Activated CD4-positive, alpha-beta T cell treated with anti-CD3 and anti-CD28 coated beads for 1 hour (primary cell): ENCODE results near the gene DBT.

Source experiments
- DNase-seq: peaks from one replicate; pipeline ENCODE4 v3.0.0-alpha.2; 2020

Gene DBT

DNA sequence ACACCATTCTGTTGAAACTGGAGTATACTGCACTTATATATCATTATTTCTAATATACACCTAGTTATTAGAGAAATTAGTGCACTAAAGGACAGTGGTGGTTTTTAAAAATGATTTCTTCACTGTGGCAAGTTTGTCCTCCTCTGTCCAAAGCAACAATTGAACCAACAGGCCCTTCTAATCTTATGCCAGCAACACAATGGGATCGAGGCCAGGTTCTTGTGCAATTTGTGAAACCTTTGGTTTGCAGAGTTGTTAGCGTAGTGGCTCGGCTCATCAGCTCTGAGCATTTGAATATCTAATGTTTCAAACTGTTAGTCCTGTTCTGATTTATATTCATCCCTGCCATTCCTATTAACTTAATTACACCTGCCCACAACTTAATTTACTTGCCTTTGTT, 61.7 kb downstream of the DBT start:
- no peak for DNase-seq

DNA sequence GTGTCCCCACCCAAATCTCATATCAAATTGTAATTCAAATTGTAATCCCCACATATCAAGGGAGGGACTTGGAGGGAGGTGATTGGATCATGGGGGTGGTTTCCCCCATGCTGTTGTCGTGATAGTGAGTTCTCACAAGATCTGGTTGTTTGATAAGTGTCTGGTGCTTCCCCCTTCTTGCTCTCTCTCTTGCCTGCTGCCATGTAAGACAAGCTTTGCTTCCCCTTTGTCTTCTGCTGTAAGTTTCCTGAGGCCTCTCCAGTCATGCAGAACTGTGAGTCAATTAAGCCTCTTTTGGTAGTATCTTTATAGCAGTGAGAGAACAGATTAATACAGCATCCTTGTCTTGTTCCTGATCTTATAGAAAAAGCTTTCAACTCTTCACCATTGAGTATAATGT, 65.1 kb downstream of the DBT start:
- no peak for DNase-seq

DNA sequence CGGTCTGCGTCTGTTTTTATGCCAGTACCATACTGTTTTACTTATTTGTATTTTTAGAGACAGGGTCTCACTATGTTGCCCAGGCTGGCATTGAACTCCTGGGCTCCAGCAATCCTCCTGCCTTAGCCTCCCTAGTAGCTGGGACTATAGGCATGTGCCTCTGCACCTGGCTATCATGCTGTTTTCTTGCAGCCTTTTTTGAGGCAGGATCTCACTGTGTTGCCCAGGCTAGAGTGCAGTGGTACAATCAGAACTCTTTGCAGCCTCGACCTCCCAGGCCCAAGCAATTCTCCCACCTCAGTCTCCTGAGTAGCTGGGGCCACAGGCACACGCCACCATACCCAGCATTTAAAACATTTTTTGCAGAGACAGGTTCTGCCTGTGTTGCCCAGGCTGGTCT, 66.3 kb downstream of the DBT start:
- DNase-seq = no peak

DNA sequence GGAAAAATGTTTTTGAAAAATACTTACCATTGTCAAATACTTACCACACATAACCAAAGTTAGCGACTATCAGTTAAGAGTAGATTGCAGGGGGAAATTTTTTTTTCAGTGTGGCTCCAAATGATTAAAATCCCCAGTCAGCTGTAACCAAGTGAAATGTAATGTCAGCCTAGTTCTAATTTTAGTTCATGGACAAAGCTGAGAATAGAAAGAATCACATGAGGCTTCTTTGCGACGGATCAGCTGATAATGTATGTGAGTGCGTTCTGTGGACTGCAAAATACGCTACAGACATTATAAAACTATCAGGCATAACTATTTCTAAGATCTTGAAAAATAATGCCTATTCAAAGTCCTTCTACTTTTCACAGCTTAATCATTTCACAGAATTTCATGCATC, 71.5 kb downstream of the DBT start, which contains the start of gene LRRC39:
TSS of gene LRRC39 (minus strand) at position 166 of the 400 bp plus-strand sequence. CDS start 9,740 bp downstream, outside the sequence.
- DNase-seq = no peak

DNA sequence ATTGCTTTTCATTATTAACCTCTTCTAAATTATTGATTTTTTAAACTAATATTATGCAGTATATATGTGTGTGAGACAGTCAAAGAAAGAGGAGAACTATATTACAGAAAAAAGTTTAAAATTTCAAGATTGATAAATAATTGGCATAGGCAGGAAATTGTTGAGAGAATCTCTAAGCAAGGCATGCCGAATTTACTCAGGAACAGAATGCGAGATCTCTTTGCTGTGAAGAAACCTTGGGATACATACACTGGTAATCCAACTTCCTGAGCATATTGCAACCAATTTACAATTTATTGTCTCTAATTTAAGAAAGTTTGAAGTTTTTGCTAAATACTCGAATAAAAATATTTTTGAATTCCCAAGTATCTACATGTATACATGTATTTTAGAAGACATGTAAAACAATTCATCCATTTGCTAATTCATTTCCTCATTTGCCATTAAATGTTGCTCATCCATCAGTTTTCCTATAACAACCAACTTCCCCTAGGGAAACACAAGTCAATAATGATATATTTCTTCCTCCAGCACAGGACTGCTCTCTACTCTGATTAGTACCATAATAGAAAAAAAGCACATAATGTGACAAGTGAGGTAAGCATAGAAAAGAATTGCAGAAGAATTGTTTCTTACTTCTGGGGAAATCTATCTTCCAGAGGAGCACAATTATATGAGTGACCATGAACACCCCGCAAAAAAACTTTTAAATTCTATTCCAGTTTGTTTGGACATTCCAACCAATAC, 72.2 kb downstream of the DBT start:
- no peak for DNase-seq

DNA sequence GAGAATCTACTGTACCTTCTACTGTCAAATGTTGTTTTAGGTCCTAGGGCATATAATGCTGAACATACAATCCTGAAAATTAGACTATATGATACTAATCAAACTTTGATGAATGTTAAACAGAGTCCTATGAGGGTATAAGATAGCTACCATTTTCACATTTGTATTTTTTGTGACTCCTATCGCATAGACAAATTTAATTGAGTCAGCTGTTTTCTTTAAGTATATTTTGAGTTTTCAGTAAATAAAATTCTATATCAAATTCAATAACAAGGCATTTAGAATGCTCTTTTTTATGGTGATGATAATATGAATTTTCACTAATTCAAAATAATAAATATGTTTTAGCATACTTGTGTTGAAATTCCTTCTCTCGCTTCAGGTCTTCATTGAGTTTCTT, 81.6 kb downstream of the DBT start:
- no peak for DNase-seq

DNA sequence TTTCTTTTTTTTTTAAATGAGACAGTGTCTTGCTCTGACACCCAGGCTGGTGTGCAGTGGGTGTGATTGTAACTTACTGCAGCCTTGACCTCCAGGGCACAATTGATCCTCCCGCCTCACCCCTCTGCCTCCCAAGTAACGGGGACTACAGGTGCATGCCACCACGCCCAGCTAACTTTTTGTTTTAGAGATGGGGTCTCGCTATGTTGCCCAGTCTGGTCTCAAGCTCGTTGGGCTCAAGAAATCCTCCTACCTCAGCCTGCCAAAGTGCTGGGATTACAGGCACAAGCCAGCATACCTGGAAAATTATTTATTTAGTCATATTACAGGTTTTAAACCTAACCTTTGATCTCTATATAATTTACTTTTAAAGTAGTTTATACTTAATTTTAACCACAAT, 84.9 kb downstream of the DBT start:
- DNase-seq = no peak

DNA sequence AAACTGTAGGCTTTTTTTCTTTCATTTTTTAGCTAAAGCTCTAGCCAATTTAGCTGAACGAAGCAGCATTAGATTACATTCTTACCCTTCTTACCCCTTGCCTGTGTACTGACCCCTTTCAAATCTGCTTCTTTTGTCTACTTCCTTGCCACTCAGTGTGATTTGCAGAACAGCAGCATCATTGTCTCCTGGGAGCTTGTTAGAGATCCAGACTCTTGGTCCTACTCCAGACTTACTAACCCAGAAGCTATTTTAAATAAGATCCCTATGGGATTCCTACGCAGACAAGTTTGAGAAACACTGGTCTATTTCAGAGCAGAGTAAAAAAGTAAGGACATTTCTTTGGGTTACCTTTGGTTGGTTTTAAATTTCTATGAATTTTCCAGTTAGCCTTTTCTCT, 85.4 kb downstream of the DBT start:
- no peak for DNase-seq

DNA sequence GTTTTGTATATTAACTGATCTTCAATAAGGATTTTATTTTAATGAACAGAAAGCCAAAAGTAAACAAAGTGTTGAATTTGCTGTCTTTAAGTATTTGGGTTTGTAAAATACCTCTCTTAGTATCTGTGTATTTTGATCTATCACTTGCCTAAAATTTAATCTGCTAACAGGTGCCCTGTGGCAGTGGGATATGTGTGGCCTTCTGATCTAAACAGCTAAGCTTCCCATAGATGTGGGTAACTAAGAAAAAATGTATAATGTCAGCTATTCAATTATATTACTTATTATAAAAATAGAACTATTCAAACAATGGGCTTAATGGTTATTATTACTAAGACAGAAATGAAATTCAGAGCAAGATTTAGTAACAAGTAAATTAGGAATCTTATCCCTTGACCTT, 86.8 kb downstream of the DBT start:
- DNase-seq = no peak

DNA sequence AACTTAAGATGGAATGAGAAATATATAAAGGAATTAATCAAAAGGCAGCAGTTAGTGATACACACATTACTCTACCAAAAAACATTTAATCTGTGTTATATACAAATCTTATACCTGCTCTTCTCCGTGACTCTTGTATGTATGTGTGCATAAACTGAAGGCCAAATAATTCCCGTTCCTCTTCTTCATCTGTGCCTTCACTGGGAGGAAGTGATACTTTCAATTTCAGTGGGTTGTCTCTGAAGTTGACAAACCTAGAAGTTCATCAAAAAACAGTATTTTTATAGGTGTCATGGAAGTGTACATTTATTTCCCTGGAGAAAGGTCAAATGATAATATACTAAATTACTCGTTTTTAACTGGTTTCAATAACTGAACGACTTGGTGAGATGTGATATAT, 97.4 kb downstream of the DBT start:
- no peak for DNase-seq

DNA sequence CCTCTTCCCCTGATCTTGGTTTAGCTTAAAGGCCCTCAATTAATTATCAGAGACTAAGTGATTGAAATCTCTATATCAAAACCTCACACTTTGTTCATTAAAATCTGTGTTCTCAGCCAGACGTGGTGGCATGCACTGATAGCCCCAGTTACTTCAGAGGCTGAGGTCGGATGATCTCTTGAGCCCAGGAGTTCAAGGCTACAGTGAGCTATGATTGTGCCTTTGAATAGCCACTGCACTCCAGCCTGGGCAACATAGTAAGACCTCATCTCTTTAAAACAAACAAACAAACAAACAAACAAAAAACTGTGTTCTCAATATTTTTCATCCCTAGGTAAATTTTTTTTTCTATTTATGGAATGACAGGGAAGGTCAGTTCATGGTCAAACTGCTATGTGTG, 98.0 kb downstream of the DBT start:
- no peak for DNase-seq

DNA sequence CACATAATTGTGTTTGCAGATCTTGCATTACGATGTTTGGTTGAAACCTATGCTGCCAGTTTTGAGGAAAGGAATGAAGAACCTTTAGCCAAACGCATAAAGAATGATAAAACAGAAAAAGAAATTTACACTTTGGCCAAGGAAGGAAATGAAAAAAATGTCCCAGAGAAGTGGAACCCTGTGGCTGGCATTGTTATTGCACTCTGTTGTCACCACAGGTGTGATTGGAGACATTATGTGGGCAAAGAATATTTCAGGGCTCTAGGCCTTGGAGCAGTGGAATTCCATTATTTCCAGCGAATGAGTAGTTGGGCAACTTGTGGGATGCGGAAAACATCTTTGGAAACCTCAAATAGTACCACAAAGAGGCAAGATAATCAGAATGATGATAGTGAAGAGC, 101.8 kb downstream of the DBT start:
- no peak for DNase-seq

DNA sequence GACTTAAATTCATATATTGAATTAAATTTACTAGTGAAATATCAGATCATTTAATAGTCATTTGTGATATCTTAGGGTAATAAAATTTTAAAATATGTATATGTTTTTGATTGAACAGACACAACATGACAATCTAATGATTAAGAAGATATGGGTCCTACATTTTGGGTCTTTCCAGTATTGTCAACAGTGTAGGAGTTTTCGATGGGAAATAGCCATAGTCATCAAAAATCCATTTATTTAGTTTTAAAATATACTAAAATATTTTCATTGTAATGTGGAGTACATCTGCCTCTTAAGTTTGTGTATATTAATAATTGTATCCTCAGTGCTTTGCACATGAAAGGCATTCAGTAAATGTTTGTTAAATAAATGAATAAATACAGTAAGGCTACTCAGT, 102.7 kb downstream of the DBT start:
- no peak for DNase-seq

DNA sequence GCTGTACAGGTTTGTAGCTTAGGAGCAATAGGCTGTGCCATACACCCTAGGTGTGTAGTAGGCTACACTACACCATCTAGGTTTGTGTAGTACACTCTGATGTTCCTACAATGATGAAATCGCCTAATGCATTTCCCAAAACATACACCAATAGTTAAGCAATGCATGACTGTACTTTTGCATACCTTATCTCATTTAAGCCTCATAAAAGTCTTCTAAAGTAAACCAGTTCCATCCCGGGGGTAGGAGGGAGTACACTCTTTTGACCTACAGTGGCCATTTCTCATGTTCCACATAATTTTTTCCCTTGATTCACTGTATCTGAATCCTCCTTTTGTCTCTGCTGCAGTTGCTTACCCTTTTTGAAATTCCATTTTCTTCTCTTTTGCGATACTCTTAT, 104.5 kb downstream of the DBT start:
- DNase-seq = no peak

DNA sequence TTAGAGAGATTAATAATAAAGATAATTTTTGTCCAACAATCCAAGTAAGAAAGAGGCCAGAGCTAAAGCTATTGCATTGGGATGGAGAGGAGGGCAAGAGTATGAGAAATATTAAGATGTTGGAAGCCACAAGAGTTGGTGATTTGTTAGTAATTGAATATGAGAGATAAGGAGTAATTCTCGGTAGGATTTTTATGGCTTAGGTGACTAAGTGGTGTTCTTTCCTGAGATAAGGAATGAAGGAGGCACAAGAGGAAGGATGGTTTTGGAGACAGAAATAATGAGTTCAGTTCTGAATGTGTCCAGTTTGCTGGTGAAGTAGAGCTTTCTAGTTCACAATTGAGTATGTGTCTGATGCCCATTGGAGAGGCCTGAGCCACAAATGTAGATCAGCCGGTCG, 107.3 kb downstream of the DBT start:
- DNase-seq = no peak

DNA sequence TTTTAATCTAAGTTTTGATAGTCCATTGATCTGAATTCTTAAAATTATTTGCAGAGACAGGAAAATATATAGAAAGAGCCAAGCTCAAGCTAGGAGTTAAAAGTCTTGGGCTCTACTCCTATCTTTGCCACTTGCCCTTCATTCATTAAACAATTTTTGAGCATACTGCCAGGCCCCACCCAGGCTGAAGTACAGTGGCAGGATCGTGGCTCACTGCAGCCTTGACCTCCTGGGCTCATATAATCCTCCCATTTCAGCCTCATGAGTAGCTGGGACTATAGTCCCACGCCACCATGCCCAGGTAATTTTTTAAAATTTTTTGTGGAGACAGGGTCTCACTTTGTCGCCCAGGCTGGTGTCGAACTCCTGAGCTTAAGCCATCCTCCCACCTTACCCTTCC, 108.4 kb downstream of the DBT start:
- no peak for DNase-seq

DNA sequence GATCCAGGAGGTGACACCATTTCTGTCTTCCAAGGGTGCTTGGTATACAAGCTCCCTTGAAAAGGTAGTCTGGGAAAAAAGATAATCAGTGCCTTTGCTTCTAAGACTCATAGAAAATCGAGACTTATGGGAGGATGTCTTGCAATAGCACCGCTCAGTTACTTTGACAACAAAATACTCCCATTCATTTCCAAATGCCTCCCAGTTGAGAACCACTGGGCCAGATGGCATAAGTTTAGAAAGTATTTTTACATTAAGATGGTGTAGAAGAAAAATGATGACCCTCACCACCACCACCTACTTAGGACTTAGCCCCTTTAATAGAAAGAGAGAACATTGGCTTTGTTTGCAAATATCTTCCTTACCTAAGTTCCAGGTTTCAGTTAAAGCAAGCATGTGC, 112.0 kb downstream of the DBT start:
- no peak for DNase-seq
